ENCODE results near the gene KLHL29.

Gene KLHL29

GRCh38 chr2:23429036-23429435 lies 44.1 kb downstream of the KLHL29 start:
- no peak overlapping the region for H3K4me3 ChIP-seq (ENCODE audit: low read depth, low read length)
- no peak for DNase-seq (ENCODE audit: low read depth)
- TF ChIP-seq CTCF (IDR thresholded peaks at IDR 0.05; ENCODE audit: low read depth, low read length, missing control alignments): no peak

- no peak for TF ChIP-seq CTCF (IDR thresholded peaks at IDR 0.05; ENCODE audit: low read depth, low read length, missing control alignments)
- DNase-seq (ENCODE audit: low read depth): no peak
- no peak overlapping the region for H3K4me3 ChIP-seq (ENCODE audit: low read depth, low read length)
These were observed 45.3 kb downstream of the KLHL29 start for GRCh38 chr2:23430263-23430662.

GRCh38 chr2:23432531-23432930 lies 47.6 kb downstream of the KLHL29 start:
- no peak for DNase-seq (ENCODE audit: low read depth)

GRCh38 chr2:23433282-23433681 lies 48.3 kb downstream of the KLHL29 start:
- no peak for TF ChIP-seq CTCF (IDR thresholded peaks at IDR 0.05; ENCODE audit: low read depth, low read length, missing control alignments)
- H3K4me3 ChIP-seq (ENCODE audit: low read depth, low read length): no peak overlapping the region
- DNase-seq (ENCODE audit: low read depth): no peak

More at GRCh38 chr2:23432531-23432930, 47.6 kb downstream of the KLHL29 start:
- no peak for TF ChIP-seq CTCF (IDR thresholded peaks at IDR 0.05; ENCODE audit: low read depth, low read length, missing control alignments)
- no peak overlapping the region for H3K4me3 ChIP-seq (ENCODE audit: low read depth, low read length)

- DNase-seq (ENCODE audit: low read depth): no peak
- TF ChIP-seq CTCF (IDR thresholded peaks at IDR 0.05; ENCODE audit: low read depth, low read length, missing control alignments): no peak
- no peak overlapping the region for H3K4me3 ChIP-seq (ENCODE audit: low read depth, low read length)
These were observed 49.7 kb downstream of the KLHL29 start for GRCh38 chr2:23434721-23435121.

- DNase-seq (ENCODE audit: low read depth): no peak
- TF ChIP-seq CTCF (IDR thresholded peaks at IDR 0.05; ENCODE audit: low read depth, low read length, missing control alignments): no peak
- H3K4me3 ChIP-seq (ENCODE audit: low read depth, low read length): no peak overlapping the region
These were observed 50.5 kb downstream of the KLHL29 start for GRCh38 chr2:23435250-23436035.
